H1 (cell line): ENCODE data around the gene IQCM. TPM values are rescaled to one million over a fixed set of nuclear protein-coding genes. Genes with fewer than 3 reads are reported as not detected.

Source experiments
- CTCF ChIA-PET: fragments of 300-600 bp; sonication (Branson Sonifier 250); formaldehyde crosslinking; loops from one replicate; lab custom pipeline; 2021; ENCODE audit not compliant: partially characterized antibody; lab: Charles Lee
- POLR2A ChIA-PET: fragments of 300-600 bp; sonication (Branson Sonifier 250); formaldehyde crosslinking; loops from one replicate; lab custom pipeline; 2021; ENCODE audit warnings: inconsistent platforms; ENCODE audit not compliant: partially characterized antibody; lab: Charles Lee
- DNase-seq, 2 experiments: peaks; one replicate each; pipeline versions ENCODE4 v3.0.0 to v3.0.0-alpha.2; 2010 to 2022; ENCODE audit warnings: low spot score in 2 of 2, low read depth in 1 of 2, mixed read lengths in 1 of 2
- FAIRE-seq: peaks from 2 replicates; lab custom pipeline; 2011; peaks lifted over from hg19 to GRCh38; lab: Jason Lieb, UNC
- H2AFZ ChIP-seq: 2 replicates; pipeline ENCODE4 v1.8.1; 2012; ENCODE audit warnings: low read length, inconsistent platforms
- H2AK5ac ChIP-seq: 2 replicates; pipeline ENCODE4 v1.6.1; 2013; ENCODE audit warnings: low read depth, low read length
- H2BK120ac ChIP-seq: replicated peaks from 2 replicates; pipeline ENCODE3; 2013; ENCODE audit warnings: low read depth, low read length, inconsistent platforms
- H2BK12ac ChIP-seq: 2 replicates; pipeline ENCODE4 v1.6.1; 2013; ENCODE audit warnings: low read depth, low read length
- H2BK15ac ChIP-seq: 2 replicates; pipeline ENCODE4 v1.6.1; 2013; ENCODE audit warnings: low read length
- H2BK20ac ChIP-seq: 2 replicates; pipeline ENCODE4 v1.6.1; 2013; ENCODE audit warnings: low read length
- H2BK5ac ChIP-seq: 2 replicates; pipeline ENCODE4 v1.6.1; 2013; ENCODE audit warnings: low read depth, low read length
- H3K14ac ChIP-seq: 2 replicates; pipeline ENCODE4 v1.6.1; 2013; ENCODE audit warnings: inconsistent platforms; ENCODE audit not compliant: insufficient read length
- H3K18ac ChIP-seq: 2 replicates; pipeline ENCODE4 v1.6.1; 2013; ENCODE audit warnings: low read length; ENCODE audit errors: extremely low read depth
- H3K23ac ChIP-seq: 2 replicates; pipeline ENCODE4 v1.6.1; 2013; ENCODE audit warnings: inconsistent platforms; ENCODE audit not compliant: insufficient read length
- H3K23me2 ChIP-seq: 2 replicates; pipeline ENCODE4 v1.6.1; 2013; ENCODE audit warnings: low read depth, low read length
- H3K27ac ChIP-seq: 2 replicates; pipeline ENCODE4 v1.6.1; 2011; ENCODE audit warnings: low read depth, low read length, inconsistent platforms
- H3K27me3 ChIP-seq, 4 experiments: replicated peaks in 1 of 4; 1 replicate in 1 of 4; 2 replicates in 3 of 4; pipeline versions ENCODE4 v1.6.1 to v1.8.1; 2011 to 2013; ENCODE audit warnings: low read length in 3 of 4, mild to moderate bottlenecking in 3 of 4, inconsistent platforms in 2 of 4, mixed read lengths in 2 of 4, moderate library complexity in 1 of 4; ENCODE audit not compliant: control insufficient read depth in 3 of 4, insufficient read depth in 3 of 4; ENCODE audit errors: extremely low read depth in 1 of 4
- H3K36me3 ChIP-seq, 4 experiments: 2 replicates each; pipeline versions ENCODE4 v1.6.1 to v1.8.1; 2011 to 2013; ENCODE audit warnings: mild to moderate bottlenecking in 4 of 4, low read length in 3 of 4, moderate library complexity in 2 of 4, control low read depth in 1 of 4, inconsistent platforms in 1 of 4; ENCODE audit not compliant: insufficient read depth in 4 of 4, control insufficient read depth in 2 of 4
- H3K4ac ChIP-seq: replicated peaks from 2 replicates; pipeline ENCODE3; 2013; ENCODE audit warnings: low read length, low read depth, mixed read lengths, inconsistent platforms; ENCODE audit not compliant: insufficient read length
- H3K4me1 ChIP-seq, 4 experiments: replicated peaks in 1 of 4; 1 replicate in 1 of 4; 2 replicates in 3 of 4; pipeline versions ENCODE4 v1.6.1 to v1.8.1; 2011 to 2013; ENCODE audit warnings: low read length in 3 of 4, inconsistent platforms in 2 of 4, mixed read lengths in 1 of 4; ENCODE audit not compliant: insufficient read depth in 4 of 4, control insufficient read depth in 3 of 4
- H3K4me2 ChIP-seq, 2 experiments: 2 replicates each; pipeline versions ENCODE4 v1.6.1 to v1.8.1; 2011 to 2013; ENCODE audit warnings: low read depth in 2 of 2, low read length in 2 of 2, control low read depth in 1 of 2, inconsistent platforms in 1 of 2, mild to moderate bottlenecking in 1 of 2; ENCODE audit not compliant: insufficient read depth in 1 of 2
- H3K4me3 ChIP-seq, 4 experiments: fragments of 200-600, 300-600 bp in 1 of 4; sonication (generic), shearing (Covaris generic), sonication (Bioruptor Twin) in 1 of 4; 2 replicates each; pipeline versions ENCODE4 v1.5.1 to v1.8.1; 2011 to 2016; ENCODE audit warnings: low read length in 4 of 4, low read depth in 3 of 4, control low read depth in 2 of 4, inconsistent platforms in 2 of 4, mild to moderate bottlenecking in 2 of 4, mixed read lengths in 1 of 4, moderate library complexity in 1 of 4; ENCODE audit not compliant: insufficient read depth in 2 of 4; ENCODE audit errors: extremely low read depth in 1 of 4
- H3K56ac ChIP-seq: replicated peaks from 2 replicates; pipeline ENCODE3; 2013; ENCODE audit warnings: low read depth, mild to moderate bottlenecking, mixed read lengths, low read length, inconsistent platforms; ENCODE audit not compliant: insufficient read length
- H3K79me1 ChIP-seq: 2 replicates; pipeline ENCODE4 v1.6.1; 2013; ENCODE audit warnings: low read depth, low read length, control low read depth
- H3K79me2 ChIP-seq, 2 experiments: 2 replicates each; pipeline versions ENCODE4 v1.6.1 to v1.8.1; 2012 to 2013; ENCODE audit warnings: low read length in 2 of 2, mild to moderate bottlenecking in 2 of 2, inconsistent platforms in 1 of 2; ENCODE audit not compliant: insufficient read depth in 2 of 2, control insufficient read depth in 1 of 2
- H3K9ac ChIP-seq, 4 experiments: replicated peaks in 1 of 4; 1 replicate in 1 of 4; 2 replicates in 3 of 4; pipeline versions ENCODE4 v1.6.1 to v1.8.1; 2011 to 2013; ENCODE audit warnings: low read depth in 3 of 4, low read length in 3 of 4, control low read depth in 2 of 4, mild to moderate bottlenecking in 2 of 4, moderate library complexity in 2 of 4, inconsistent platforms in 1 of 4; ENCODE audit errors: extremely low read depth in 1 of 4
- H3K9me3 ChIP-seq, 2 experiments: 2 replicates each; pipeline versions ENCODE4 v1.6.1 to v1.8.1; 2012 to 2013; ENCODE audit warnings: mild to moderate bottlenecking in 2 of 2, moderate library complexity in 2 of 2, control low read depth in 1 of 2, inconsistent platforms in 1 of 2, low read depth in 1 of 2, low read length in 1 of 2, mixed read lengths in 1 of 2; ENCODE audit not compliant: insufficient read depth in 2 of 2
- H4K20me1 ChIP-seq, 2 experiments: replicated peaks in 1 of 2; 2 replicates each; pipeline versions ENCODE3 to v1.8.1; 2011 to 2013; ENCODE audit warnings: inconsistent platforms in 2 of 2, low read length in 2 of 2, mild to moderate bottlenecking in 1 of 2; ENCODE audit not compliant: insufficient read depth in 2 of 2, control insufficient read depth in 1 of 2
- H4K5ac ChIP-seq: 2 replicates; pipeline ENCODE4 v1.6.1; 2013; ENCODE audit warnings: low read length, low read depth, mixed read lengths, inconsistent platforms; ENCODE audit not compliant: insufficient read length
- H4K8ac ChIP-seq: 2 replicates; pipeline ENCODE4 v1.8.0; 2013; ENCODE audit warnings: mild to moderate bottlenecking, moderate library complexity, low read length, inconsistent platforms; ENCODE audit not compliant: insufficient read depth; ENCODE audit errors: extremely low read depth
- H4K91ac ChIP-seq: replicated peaks from 2 replicates; pipeline ENCODE3; 2013; ENCODE audit warnings: low read length, mixed read lengths, inconsistent platforms; ENCODE audit not compliant: insufficient read length
- CBX8 ChIP-seq: fragments of 300-800, 300-1000 bp; sonication (generic); IDR thresholded peaks from 2 replicates; pipeline ENCODE4 v1.7.1; 2016; ENCODE audit warnings: low read depth, low read length, borderline replicate concordance
- CEBPB ChIP-seq: IDR thresholded peaks from 2 replicates; pipeline ENCODE4 v1.6.1; 2012; ENCODE audit warnings: low read depth, low read length
- GABPA ChIP-seq: IDR thresholded peaks from 2 replicates; pipeline ENCODE4 v1.6.1; 2011; ENCODE audit warnings: mild to moderate bottlenecking, low read length, moderate library complexity, borderline replicate concordance; ENCODE audit not compliant: insufficient read depth
- JUN ChIP-seq: IDR thresholded peaks from 2 replicates; pipeline ENCODE4 v1.6.1; 2011; ENCODE audit warnings: low read depth, mild to moderate bottlenecking, improper control_type of control experiment, low read length
- KDM1A ChIP-seq: fragments of 200-600, 300-600 bp; sonication (generic); IDR thresholded peaks from 2 replicates; pipeline ENCODE4 v1.7.1; 2016; ENCODE audit warnings: mild to moderate bottlenecking, low read length, borderline replicate concordance
- KDM5A ChIP-seq: fragments of 200-600 bp; IDR thresholded peaks from 2 replicates; pipeline ENCODE4 v1.7.1; 2012; ENCODE audit warnings: mild to moderate bottlenecking, low read length, inconsistent platforms, mixed read lengths
- MAFK ChIP-seq: IDR thresholded peaks from 2 replicates; pipeline ENCODE4 v1.6.1; 2012; ENCODE audit warnings: low read depth, mild to moderate bottlenecking, improper control_type of control experiment, low read length
- POLR2A ChIP-seq, 2 experiments: IDR thresholded peaks; 1 replicate in 1 of 2; 2 replicates in 1 of 2; pipeline ENCODE4 v1.6.1; 2011; ENCODE audit warnings: low read depth in 2 of 2, low read length in 2 of 2, mild to moderate bottlenecking in 2 of 2; ENCODE audit errors: control extremely low read depth in 1 of 2
- POLR2AphosphoS5 ChIP-seq: IDR thresholded peaks from 2 replicates; pipeline ENCODE4 v1.6.1; 2011; ENCODE audit warnings: low read depth, low read length
- SAP30 ChIP-seq: fragments of 300-600 bp; sonication (generic); IDR thresholded peaks from 2 replicates; pipeline ENCODE4 v1.7.1; 2012; ENCODE audit warnings: low read length, moderate library complexity, mild to moderate bottlenecking, inconsistent platforms; ENCODE audit not compliant: insufficient read depth, insufficient replicate concordance
- SP1 ChIP-seq: IDR thresholded peaks from 2 replicates; pipeline ENCODE4 v1.6.1; 2011; ENCODE audit warnings: low read depth, low read length
- SUZ12 ChIP-seq: fragments of 200-600 bp; sonication (generic); IDR thresholded peaks from 2 replicates; pipeline ENCODE4 v1.6.1; 2012; ENCODE audit warnings: mild to moderate bottlenecking, inconsistent platforms, low read length, moderate library complexity, mixed read lengths
- WGBS, 2 experiments: shearing (Covaris generic) in 1 of 2; methylation state at CpG; one replicate each; pipeline versions ENCODE4 v1.1.6 to v1.1.7; 2013 to 2015; ENCODE audit warnings: low lambda C conversion rate in 2 of 2, mixed read lengths in 2 of 2, inconsistent platforms in 1 of 2, low coverage in 1 of 2, missing lambda C conversion rate in 1 of 2; ENCODE audit not compliant: insufficient replicate concordance in 2 of 2, insufficient coverage in 1 of 2, insufficient read length in 1 of 2; ENCODE audit errors: extremely low coverage in 1 of 2, missing lambda C conversion rate in 1 of 2; 5-methylcytosine and 5-hydroxymethylcytosine counted together
- polyA plus RNA-seq, 7 experiments: library from polyadenylated mRNA; depleted of rRNA in 3 of 7; stranded (reverse) in 5 of 7; unstranded in 2 of 7; fragments of >200 nt in 5 of 7; fragments of 200-250 nt in 2 of 7; gene quantifications; 1 replicate in 5 of 7; 2 replicates in 1 of 7; 4 replicates in 1 of 7; pipeline versions ENCODE4 v1.2.1 to v1.2.3, GENCODE V29; 2011 to 2013; ENCODE audit warnings: missing spikeins in 2 of 7, mixed read lengths in 2 of 7
- total RNA-seq: library from RNA; stranded (reverse); fragmentation: NEBNext Ultra II Directional; extraction: Animal tissue kit (Norgen Biotek cat#: 25700); gene quantifications from 2 replicates; pipeline ENCODE4 v1.2.1, GENCODE V29; 2021
- TF ChIP-seq, protein P1 (sequence below): IDR thresholded peaks from 2 replicates; pipeline ENCODE4 v1.6.1; 2011; ENCODE audit warnings: low read depth, mild to moderate bottlenecking, low read length; ENCODE audit not compliant: insufficient read depth

IQCM gene
- total and polyA plus RNA-seq, 2 of the 8 experiments (the other 6 are each of a cell fraction or from before 2014, with no cell fraction given) = not detected

GRCh38 chr4:149595500-149595899 is 220.1 kb downstream of the IQCM start:
- Histone ChIP-seq H3K14ac (no peak overlapping the region), H3K9me3 (no peaks in the 10 kb centered on the region), H3K23me2 (no peaks in the 10 kb centered on the region), H3K9ac (no peak overlapping the region), H2BK20ac (no peak overlapping the region), H4K8ac (no peak overlapping the region), H3K27me3 (no peaks in the 10 kb centered on the region), H3K4me2 (no peak overlapping the region)
- FAIRE-seq = no peak
- POLR2A ChIA-PET = no interaction called here
- TF ChIP-seq SUZ12 (no peak), SP1 (no peak), MAFK (no peak), JUN (no peak), KDM1A (no peak), CEBPB (no peak), CBX8 (no peak), SAP30 (no peak), KDM5A (no peak), POLR2A (IDR thresholded peaks at IDR 0.05; ENCODE audit: control extremely low read depth in 1 of 2, low read depth in 2 of 2, low read length in 2 of 2) (no peak), POLR2AphosphoS5 (no peak), GABPA (no peak)
- TF ChIP-seq, protein P1, sequence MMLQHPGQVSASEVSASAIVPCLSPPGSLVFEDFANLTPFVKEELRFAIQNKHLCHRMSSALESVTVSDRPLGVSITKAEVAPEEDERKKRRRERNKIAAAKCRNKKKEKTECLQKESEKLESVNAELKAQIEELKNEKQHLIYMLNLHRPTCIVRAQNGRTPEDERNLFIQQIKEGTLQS = no peak
- TF ChIP-seq, all 59 proteins: peak for 0
- no peak overlapping the region for H3K18ac ChIP-seq
- no peaks in the 10 kb centered on the region for H3K36me3 ChIP-seq
- H4K91ac ChIP-seq = no peak overlapping the region
- H2BK5ac ChIP-seq = no peak overlapping the region
- H3K4me1 ChIP-seq = peaks cover 0 to 4% (median 0%) of the 10 kb centered on the region in 4 experiments; a peak in 1 of 7 replicates
- no peak overlapping the region for H2AK5ac ChIP-seq
- no peak overlapping the region for H3K23ac ChIP-seq
- H4K20me1 ChIP-seq = no peaks in the 10 kb centered on the region
- no peak for DNase-seq
- no peaks in the 10 kb centered on the region for H3K79me2 ChIP-seq
- H3K27ac ChIP-seq = no peak overlapping the region
- H4K5ac ChIP-seq = no peak overlapping the region
- H3K4ac ChIP-seq = no peak overlapping the region
- H2BK15ac ChIP-seq = no peak overlapping the region
- no peak overlapping the region for H2AFZ ChIP-seq
- no peak overlapping the region for H3K4me3 ChIP-seq
- H2BK120ac ChIP-seq = no peak overlapping the region
- CTCF ChIA-PET = no interaction called here
- no peak overlapping the region for H2BK12ac ChIP-seq
- 83% methylated on average over 2 of the region's 2 CpGs; no CpG with 5 or more reads in 1 of the 2 experiments for WGBS, 2 experiments
- no peak overlapping the region for H3K56ac ChIP-seq
- no peaks in the 10 kb centered on the region for H3K79me1 ChIP-seq
